Neuronal stem cell (in vitro differentiated cells): ENCODE results near the gene TEX51.

Source experiments
- DNase-seq: peaks from one replicate; pipeline ENCODE4 v3.0.0-alpha.2; 2013; ENCODE audit warnings: low spot score
- H2AFZ ChIP-seq: one replicate; pipeline ENCODE4 v1.6.1; 2013; ENCODE audit warnings: mild to moderate bottlenecking, low read length, inconsistent platforms
- H2AK5ac ChIP-seq: 2 replicates; pipeline ENCODE4 v1.6.1; 2013; ENCODE audit warnings: low read depth, mild to moderate bottlenecking, inconsistent platforms, low read length, moderate library complexity, mixed read lengths
- H2BK120ac ChIP-seq: 2 replicates; pipeline ENCODE4 v1.6.1; 2013; ENCODE audit warnings: low read depth, mild to moderate bottlenecking, inconsistent platforms, low read length, moderate library complexity, mixed read lengths
- H2BK12ac ChIP-seq: one replicate; pipeline ENCODE4 v1.6.1; 2013; ENCODE audit warnings: low read length, inconsistent platforms
- H2BK15ac ChIP-seq: 2 replicates; pipeline ENCODE4 v1.6.1; 2013; ENCODE audit warnings: mild to moderate bottlenecking, low read length, inconsistent platforms, mixed read lengths
- H2BK5ac ChIP-seq: one replicate; pipeline ENCODE4 v1.6.1; 2013; ENCODE audit warnings: inconsistent platforms, mild to moderate bottlenecking, low read length, moderate library complexity
- H3K14ac ChIP-seq: one replicate; pipeline ENCODE4 v1.6.1; 2013; ENCODE audit warnings: low read length, inconsistent platforms
- H3K18ac ChIP-seq: 2 replicates; pipeline ENCODE4 v1.6.1; 2013; ENCODE audit warnings: low read length, inconsistent platforms
- H3K23ac ChIP-seq: 2 replicates; pipeline ENCODE4 v1.6.1; 2013; ENCODE audit warnings: low read depth, mild to moderate bottlenecking, mixed read lengths, low read length, inconsistent platforms; ENCODE audit not compliant: poor library complexity
- H3K27ac ChIP-seq: replicated peaks from 3 replicates; pipeline ENCODE4 v1.5.1; 2013; ENCODE audit warnings: low read length, inconsistent platforms
- H3K27me3 ChIP-seq, 3 experiments: 2 replicates each; pipeline ENCODE4 v1.6.1; 2013; ENCODE audit warnings: low read length in 3 of 3, mild to moderate bottlenecking in 2 of 3, inconsistent platforms in 1 of 3, low read depth in 1 of 3, mixed read lengths in 1 of 3, moderate library complexity in 1 of 3; ENCODE audit not compliant: control insufficient read depth in 3 of 3, insufficient read depth in 3 of 3
- H3K36me3 ChIP-seq, 2 donors: replicated peaks in 1 of 2; 2 replicates each; pipeline ENCODE4 v1.6.1; 2013; ENCODE audit warnings: low read length in 2 of 2; ENCODE audit not compliant: control insufficient read depth in 2 of 2, insufficient read depth in 2 of 2
- H3K4ac ChIP-seq: 2 replicates; pipeline ENCODE4 v1.6.1; 2013; ENCODE audit warnings: inconsistent platforms, mild to moderate bottlenecking, low read length, moderate library complexity
- H3K4me1 ChIP-seq, 2 donors: 1 replicate in 1 of 2; 2 replicates in 1 of 2; pipeline ENCODE4 v1.6.1; 2013; ENCODE audit warnings: low read length in 2 of 2, low read depth in 1 of 2; ENCODE audit not compliant: control insufficient read depth in 2 of 2, insufficient read depth in 1 of 2
- H3K4me2 ChIP-seq: one replicate; pipeline ENCODE4 v1.6.1; 2013; ENCODE audit warnings: mild to moderate bottlenecking, low read length, inconsistent platforms; ENCODE audit not compliant: insufficient read depth, poor library complexity, severe bottlenecking
- H3K4me3 ChIP-seq, 2 donors: 2 replicates each; pipeline ENCODE4 v1.5.1; 2013; ENCODE audit warnings: low read length in 2 of 2, mild to moderate bottlenecking in 2 of 2, inconsistent platforms in 1 of 2, moderate library complexity in 1 of 2
- H3K79me1 ChIP-seq: one replicate; pipeline ENCODE4 v1.6.1; 2013; ENCODE audit warnings: low read depth, mild to moderate bottlenecking, inconsistent platforms, low read length, moderate library complexity
- H3K9ac ChIP-seq: one replicate; pipeline ENCODE4 v1.6.1; 2013; ENCODE audit warnings: mild to moderate bottlenecking, low read depth, low read length, inconsistent platforms; ENCODE audit not compliant: poor library complexity
- H3K9me3 ChIP-seq, 2 donors: replicated peaks in 1 of 2; 2 replicates each; pipeline versions ENCODE3 to v1.6.1; 2013; ENCODE audit warnings: low read length in 2 of 2, mild to moderate bottlenecking in 2 of 2, inconsistent platforms in 1 of 2, low read depth in 1 of 2, mixed read lengths in 1 of 2, moderate library complexity in 1 of 2; ENCODE audit not compliant: control insufficient read depth in 2 of 2, insufficient read depth in 1 of 2
- H4K8ac ChIP-seq: one replicate; pipeline ENCODE4 v1.6.1; 2013; ENCODE audit warnings: low read depth, mild to moderate bottlenecking, inconsistent platforms, low read length, moderate library complexity
- H4K91ac ChIP-seq: one replicate; pipeline ENCODE4 v1.6.1; 2013; ENCODE audit warnings: low read length, low read depth, mild to moderate bottlenecking, inconsistent platforms; ENCODE audit not compliant: poor library complexity
- WGBS, 2 donors: extraction: QIAGEN DNeasy Blood & Tissue Kit; methylation state at CpG; one replicate each; pipeline ENCODE4 v1.1.7; 2013; ENCODE audit warnings: missing lambda C conversion rate in 2 of 2, mixed read lengths in 1 of 2; ENCODE audit not compliant: insufficient read length in 2 of 2, insufficient replicate concordance in 1 of 2; ENCODE audit errors: extremely low coverage in 2 of 2; 5-methylcytosine and 5-hydroxymethylcytosine counted together

Gene TEX51

DNA sequence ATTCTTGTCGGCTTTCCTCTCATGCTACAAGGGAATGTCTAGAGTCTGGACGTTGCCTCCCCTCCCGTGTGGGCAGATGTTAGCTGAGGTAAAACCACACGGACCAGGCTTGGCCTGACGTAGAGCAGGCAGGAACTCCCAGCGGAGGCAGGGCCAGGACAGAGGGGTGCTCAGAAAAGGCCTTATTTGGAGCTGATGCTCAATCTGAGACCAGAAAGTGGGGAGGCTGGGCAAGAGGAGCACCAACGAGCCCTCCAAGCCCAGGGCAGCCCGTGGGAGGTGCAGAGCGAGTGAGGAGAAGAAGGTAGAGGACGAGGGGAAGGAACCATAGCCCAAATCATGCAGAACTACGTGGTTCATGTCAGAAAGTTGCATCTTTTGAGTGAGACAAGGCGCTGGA lies 9.0 kb downstream of the TEX51 start:
- H4K8ac ChIP-seq, result no peak overlapping the region
- H3K9me3 ChIP-seq, result peaks cover 0 to 2% of the 10 kb centered on the region in 2 donors
- H2AK5ac ChIP-seq, result no peak overlapping the region
- no peak overlapping the region for H3K14ac ChIP-seq
- no peak overlapping the region for H3K18ac ChIP-seq
- H4K91ac ChIP-seq, result no peak overlapping the region
- no peak overlapping the region for H2BK120ac ChIP-seq
- no peak overlapping the region for H2BK5ac ChIP-seq
- no peak overlapping the region for H3K4ac ChIP-seq
- no peak overlapping the region for H3K9ac ChIP-seq
- H3K27ac ChIP-seq, result no peak overlapping the region
- H3K36me3 ChIP-seq, result no peaks in the 10 kb centered on the region
- H3K79me1 ChIP-seq, result no peaks in the 10 kb centered on the region
- H3K4me3 ChIP-seq, result no peak overlapping the region
- no peak for DNase-seq
- H3K4me2 ChIP-seq, result no peak overlapping the region
- H2BK12ac ChIP-seq, result no peak overlapping the region
- H3K4me1 ChIP-seq, result no peaks in the 10 kb centered on the region
- H2AFZ ChIP-seq, result no peak overlapping the region
- no CpG with 5 or more reads among the region's 12 CpGs for WGBS, 2 donors
- H2BK15ac ChIP-seq, result no peak overlapping the region
- peaks cover 0 to 3% (median 0%) of the 10 kb centered on the region in 3 experiments for H3K27me3 ChIP-seq
- H3K23ac ChIP-seq, result no peak overlapping the region

DNA sequence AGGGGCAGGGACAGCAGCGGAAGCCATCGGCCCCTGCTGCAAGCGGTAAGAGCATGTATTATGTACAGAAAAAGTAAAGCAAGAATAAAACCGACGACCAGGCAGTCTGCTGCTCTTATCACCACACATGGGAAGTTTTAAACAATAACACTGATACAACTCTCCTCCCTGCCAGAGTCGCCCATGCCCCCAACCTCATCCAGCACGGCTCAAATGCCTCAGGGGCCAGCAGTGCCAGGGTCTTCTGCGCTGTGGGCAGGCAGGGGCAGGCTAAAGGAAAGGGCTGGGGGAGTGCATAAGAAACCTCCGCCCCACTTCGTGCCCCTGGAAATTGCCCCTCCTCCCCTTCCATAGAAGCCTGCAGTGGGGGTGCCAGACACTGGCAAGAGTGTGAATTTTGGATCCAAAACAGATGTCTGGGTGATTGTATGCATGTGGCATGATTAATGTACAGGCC lies 10.1 kb downstream of the TEX51 start:
- WGBS, 2 donors, result no CpG with 5 or more reads among the region's 10 CpGs

DNA sequence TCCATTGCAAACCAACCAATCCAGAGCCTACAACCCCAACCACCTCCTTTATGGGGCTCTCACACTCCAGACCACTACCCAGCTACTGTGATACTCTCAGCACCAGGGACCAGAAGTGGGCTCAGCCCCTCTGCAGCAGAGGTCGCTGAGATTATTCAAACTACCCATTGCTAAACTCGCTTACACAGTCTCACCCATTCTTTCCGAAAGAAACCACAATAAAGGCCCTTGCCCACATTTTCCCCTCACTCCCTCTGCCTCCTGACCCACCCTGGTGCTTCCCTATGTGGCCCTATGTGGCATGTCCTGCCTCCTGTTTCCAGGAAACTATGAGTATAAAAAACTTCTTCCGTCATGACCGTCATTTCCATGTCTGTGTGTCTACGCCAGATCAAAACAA lies 10.7 kb downstream of the TEX51 start:
- H2BK5ac ChIP-seq, result no peak overlapping the region
- no CpG with 5 or more reads among the region's 6 CpGs for WGBS, 2 donors
- no peaks in the 10 kb centered on the region for H3K79me1 ChIP-seq
- no peaks in the 10 kb centered on the region for H3K36me3 ChIP-seq
- H3K27me3 ChIP-seq, result peaks cover 0 to 3% (median 0%) of the 10 kb centered on the region in 3 experiments
- peak overlapping the region; percentile 9 for H3K18ac ChIP-seq
- H3K4me1 ChIP-seq, result no peaks in the 10 kb centered on the region
- no peak overlapping the region for H3K4ac ChIP-seq
- H3K14ac ChIP-seq, result no peak overlapping the region
- H3K23ac ChIP-seq, result no peak overlapping the region
- H2BK15ac ChIP-seq, result no peak overlapping the region
- no peak for DNase-seq
- no peak overlapping the region for H3K9ac ChIP-seq
- H3K9me3 ChIP-seq, result peaks cover 0 to 2% of the 10 kb centered on the region in 2 donors
- no peak overlapping the region for H2BK12ac ChIP-seq
- H3K4me3 ChIP-seq, result no peak overlapping the region
- no peak overlapping the region for H2AK5ac ChIP-seq
- H4K8ac ChIP-seq, result no peak overlapping the region
- no peak overlapping the region for H2AFZ ChIP-seq
- H3K4me2 ChIP-seq, result no peak overlapping the region
- no peak overlapping the region for H3K27ac ChIP-seq
- H4K91ac ChIP-seq, result no peak overlapping the region
- H2BK120ac ChIP-seq, result no peak overlapping the region

More for the DNA sequence above, 10.1 kb downstream of the TEX51 start:
- no peaks in the 10 kb centered on the region for H3K4me1 ChIP-seq
- H4K91ac ChIP-seq, result no peak overlapping the region
- H2BK12ac ChIP-seq, result no peak overlapping the region
- H2BK120ac ChIP-seq, result no peak overlapping the region
- H3K79me1 ChIP-seq, result no peaks in the 10 kb centered on the region
- no peak overlapping the region for H3K4ac ChIP-seq
- no peak overlapping the region for H2AK5ac ChIP-seq
- H3K36me3 ChIP-seq, result no peaks in the 10 kb centered on the region
- no peak overlapping the region for H3K9ac ChIP-seq
- H3K14ac ChIP-seq, result no peak overlapping the region
- H3K9me3 ChIP-seq, result peaks cover 0 to 2% of the 10 kb centered on the region in 2 donors
- no peak overlapping the region for H3K18ac ChIP-seq
- no peak overlapping the region for H2BK15ac ChIP-seq
- no peak overlapping the region for H3K4me3 ChIP-seq
- no peak overlapping the region for H3K27ac ChIP-seq
- H3K4me2 ChIP-seq, result no peak overlapping the region
- H2AFZ ChIP-seq, result no peak overlapping the region
- no peak overlapping the region for H2BK5ac ChIP-seq
- no peak overlapping the region for H4K8ac ChIP-seq
- H3K27me3 ChIP-seq, result peaks cover 0 to 3% (median 0%) of the 10 kb centered on the region in 3 experiments
- DNase-seq, result no peak
- H3K23ac ChIP-seq, result no peak overlapping the region

DNA sequence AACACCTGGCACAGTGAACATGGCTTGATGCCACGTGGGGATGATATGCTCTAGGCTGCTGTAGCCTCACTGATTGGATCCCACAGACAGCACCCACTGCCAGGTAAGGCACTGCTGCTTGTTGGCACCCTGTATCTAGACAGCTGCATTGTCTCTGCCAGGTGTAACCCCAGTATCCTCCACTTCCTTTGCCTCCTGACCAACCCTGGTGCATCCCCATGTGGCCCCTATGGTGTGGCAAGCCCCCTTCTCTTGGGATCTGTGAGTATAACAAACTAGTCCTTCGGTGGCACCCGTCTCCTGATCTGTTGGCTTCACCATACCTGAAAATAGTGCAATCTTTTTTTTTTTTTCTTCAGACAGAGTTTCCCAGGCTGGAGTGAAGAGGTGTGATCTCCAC lies 11.1 kb downstream of the TEX51 start:
- no peak overlapping the region for H2BK15ac ChIP-seq
- no CpG with 5 or more reads among the region's 3 CpGs for WGBS, 2 donors
- peaks cover 0 to 2% of the 10 kb centered on the region in 2 donors for H3K9me3 ChIP-seq
- no peaks in the 10 kb centered on the region for H3K36me3 ChIP-seq
- no peak overlapping the region for H2AFZ ChIP-seq
- H3K27ac ChIP-seq, result no peak overlapping the region
- H2BK120ac ChIP-seq, result no peak overlapping the region
- no peak overlapping the region for H4K91ac ChIP-seq
- H3K79me1 ChIP-seq, result no peaks in the 10 kb centered on the region
- H3K14ac ChIP-seq, result no peak overlapping the region
- no peak for DNase-seq
- H3K4me3 ChIP-seq, result no peak overlapping the region
- no peak overlapping the region for H3K23ac ChIP-seq
- peaks cover 0 to 3% (median 0%) of the 10 kb centered on the region in 3 experiments for H3K27me3 ChIP-seq
- no peak overlapping the region for H3K4ac ChIP-seq
- H2BK12ac ChIP-seq, result no peak overlapping the region
- no peak overlapping the region for H2AK5ac ChIP-seq
- H3K4me1 ChIP-seq, result no peaks in the 10 kb centered on the region
- no peak overlapping the region for H3K4me2 ChIP-seq
- no peak overlapping the region for H3K9ac ChIP-seq
- H3K18ac ChIP-seq, result no peak overlapping the region
- H4K8ac ChIP-seq, result no peak overlapping the region
- H2BK5ac ChIP-seq, result no peak overlapping the region
